Testis (tissue), 2 donors: ENCODE data around the gene FBN1.
A peak's percentile ranks its signal among the peaks of the same experiment; 100 is the strongest.

Experiments
- POLR2A ChIP-seq: fragments of 450-650 bp; IDR thresholded peaks from one replicate; pipeline ENCODE4 v1.6.1; 2017; ENCODE audit warnings: antibody characterized with exemption, mild to moderate bottlenecking, moderate library complexity
- TF ChIP-seq, protein P1 (sequence below), 3 experiments: fragments of 450-650 bp in 2 of 3; fragments of 200-600 bp in 1 of 3; sonication (generic) in 1 of 3; IDR thresholded peaks; one replicate each; pipeline ENCODE4 v1.5.1; 2016 to 2019; ENCODE audit warnings: antibody characterized with exemption in 3 of 3, mild to moderate bottlenecking in 2 of 3, moderate library complexity in 1 of 3

DNA sequence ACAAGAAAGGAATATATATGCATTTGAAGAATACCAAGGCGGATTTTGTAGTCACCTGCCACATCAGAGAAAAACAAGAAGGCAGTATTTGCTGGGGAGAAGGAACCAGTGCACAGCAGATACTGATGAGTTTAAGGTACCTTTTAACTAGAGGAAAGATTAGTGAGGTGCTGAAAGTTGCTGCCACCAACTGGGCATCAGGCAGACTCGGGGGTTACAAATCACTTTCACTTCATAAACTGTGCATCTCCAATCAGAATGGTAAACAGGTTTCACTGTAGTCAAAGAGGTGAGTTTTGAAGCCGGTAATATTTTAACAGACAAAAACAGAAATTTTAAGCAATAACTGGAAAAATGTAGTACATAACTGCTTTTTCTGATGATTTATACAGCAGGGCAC, 4.1 kb downstream of the FBN1 start:
- TF ChIP-seq, protein P1, sequence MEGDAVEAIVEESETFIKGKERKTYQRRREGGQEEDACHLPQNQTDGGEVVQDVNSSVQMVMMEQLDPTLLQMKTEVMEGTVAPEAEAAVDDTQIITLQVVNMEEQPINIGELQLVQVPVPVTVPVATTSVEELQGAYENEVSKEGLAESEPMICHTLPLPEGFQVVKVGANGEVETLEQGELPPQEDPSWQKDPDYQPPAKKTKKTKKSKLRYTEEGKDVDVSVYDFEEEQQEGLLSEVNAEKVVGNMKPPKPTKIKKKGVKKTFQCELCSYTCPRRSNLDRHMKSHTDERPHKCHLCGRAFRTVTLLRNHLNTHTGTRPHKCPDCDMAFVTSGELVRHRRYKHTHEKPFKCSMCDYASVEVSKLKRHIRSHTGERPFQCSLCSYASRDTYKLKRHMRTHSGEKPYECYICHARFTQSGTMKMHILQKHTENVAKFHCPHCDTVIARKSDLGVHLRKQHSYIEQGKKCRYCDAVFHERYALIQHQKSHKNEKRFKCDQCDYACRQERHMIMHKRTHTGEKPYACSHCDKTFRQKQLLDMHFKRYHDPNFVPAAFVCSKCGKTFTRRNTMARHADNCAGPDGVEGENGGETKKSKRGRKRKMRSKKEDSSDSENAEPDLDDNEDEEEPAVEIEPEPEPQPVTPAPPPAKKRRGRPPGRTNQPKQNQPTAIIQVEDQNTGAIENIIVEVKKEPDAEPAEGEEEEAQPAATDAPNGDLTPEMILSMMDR (IDR thresholded peaks at IDR 0.05), result peak in 1 of 3 experiments; percentile 3
- TF ChIP-seq POLR2A, result no peak
